MG63 (cell line): ENCODE measurements around the gene RNF213. TPM values are rescaled to one million over a fixed set of nuclear protein-coding genes. Genes with fewer than 3 reads are reported as not detected.
"Not testable (repeated sequence)": the region's sequence is repeated elsewhere in the genome, so short reads cannot be mapped to it uniquely, and the experiment has no call there.

Experiments used
- DNase-seq: peaks from one replicate; pipeline ENCODE4 v3.0.0-alpha.2; 2020
- H3K27me3 ChIP-seq: fragments of 250-450 bp; sonication (Bioruptor Pico); 2 replicates; pipeline ENCODE4 v1.5.1; 2020; ENCODE audit warnings: mild to moderate bottlenecking, moderate library complexity
- H3K36me3 ChIP-seq: fragments of 250-450 bp; sonication (Bioruptor Pico); 2 replicates; pipeline ENCODE4 v1.5.1; 2020; ENCODE audit warnings: mild to moderate bottlenecking, moderate library complexity
- H3K4me3 ChIP-seq: fragments of 250-450 bp; sonication (Bioruptor Pico); 2 replicates; pipeline ENCODE4 v1.5.1; 2020; ENCODE audit warnings: mild to moderate bottlenecking, moderate library complexity
- H3K9me3 ChIP-seq: fragments of 250-450 bp; sonication (Bioruptor Pico); 2 replicates; pipeline ENCODE4 v1.5.1; 2020; ENCODE audit warnings: mild to moderate bottlenecking, moderate library complexity
- total RNA-seq: library from RNA; depleted of rRNA; stranded (reverse); fragments of >200 nt; shearing (Covaris generic); gene quantifications from 2 replicates; pipeline ENCODE4 v1.2.3, GENCODE V29; 2014; ENCODE audit warnings: low replicate concordance

Gene RNF213
- total RNA-seq, 1 experiment from 2014 or later, result 22.5 TPM

GRCh38 chr17:80388601-80389000, 127.9 kb downstream of the RNF213 start:
- no peak for DNase-seq
- no peaks in the 10 kb centered on the region for H3K27me3 ChIP-seq
- peaks cover 82% of the 10 kb centered on the region for H3K36me3 ChIP-seq
- no peak overlapping the region for H3K4me3 ChIP-seq
- no peaks in the 10 kb centered on the region for H3K9me3 ChIP-seq

- DNase-seq, result no peak
- Histone ChIP-seq H3K27me3 (no peaks in the 10 kb centered on the region), H3K36me3 (peaks cover 81% of the 10 kb centered on the region), H3K4me3 (no peak overlapping the region), H3K9me3 (no peaks in the 10 kb centered on the region)
Measured at GRCh38 chr17:80389011-80389995, 128.7 kb downstream of the RNF213 start.

- peaks cover 57% of the 10 kb centered on the region for H3K36me3 ChIP-seq
- DNase-seq, result no peak
- no peaks in the 10 kb centered on the region for H3K9me3 ChIP-seq
- H3K27me3 ChIP-seq, result no peaks in the 10 kb centered on the region
- H3K4me3 ChIP-seq, result no peak overlapping the region
Measured at GRCh38 chr17:80393241-80393890, 132.7 kb downstream of the RNF213 start.

GRCh38 chr17:80393961-80394360, 133.3 kb downstream of the RNF213 start:
- H3K9me3 ChIP-seq, result no peaks in the 10 kb centered on the region
- no peak overlapping the region for H3K4me3 ChIP-seq
- H3K36me3 ChIP-seq, result peaks cover 51% of the 10 kb centered on the region
- DNase-seq, result no peak
- H3K27me3 ChIP-seq, result no peaks in the 10 kb centered on the region

GRCh38 chr17:80394629-80395216, 134.1 kb downstream of the RNF213 start:
- Histone ChIP-seq H3K9me3 (no peaks in the 10 kb centered on the region), H3K36me3 (peaks cover 43% of the 10 kb centered on the region), H3K27me3 (no peaks in the 10 kb centered on the region), H3K4me3 (no peak overlapping the region)
- DNase-seq, result no peak

GRCh38 chr17:80395402-80396151, 134.9 kb downstream of the RNF213 start:
- Histone ChIP-seq H3K27me3 (no peaks in the 10 kb centered on the region), H3K36me3 (peaks cover 35% of the 10 kb centered on the region), H3K9me3 (no peaks in the 10 kb centered on the region), H3K4me3 (no peak overlapping the region)
- DNase-seq, result no peak

- no peaks in the 10 kb centered on the region for H3K9me3 ChIP-seq
- DNase-seq, result no peak
- no peak overlapping the region for H3K4me3 ChIP-seq
- H3K27me3 ChIP-seq, result no peaks in the 10 kb centered on the region
- H3K36me3 ChIP-seq, result peaks cover 27% of the 10 kb centered on the region
Measured at GRCh38 chr17:80396157-80397033, 135.7 kb downstream of the RNF213 start.

GRCh38 chr17:80397034-80397387, 136.4 kb downstream of the RNF213 start:
- Histone ChIP-seq H3K36me3 (peaks cover 22% of the 10 kb centered on the region), H3K9me3 (no peaks in the 10 kb centered on the region), H3K27me3 (no peaks in the 10 kb centered on the region), H3K4me3 (no peak overlapping the region)
- no peak for DNase-seq

GRCh38 chr17:80397686-80398085, 137.0 kb downstream of the RNF213 start:
- H3K4me3 ChIP-seq, result no peak overlapping the region
- H3K9me3 ChIP-seq, result no peaks in the 10 kb centered on the region
- no peaks in the 10 kb centered on the region for H3K27me3 ChIP-seq
- no peak for DNase-seq
- peaks cover 19% of the 10 kb centered on the region for H3K36me3 ChIP-seq

GRCh38 chr17:80401086-80401485, 140.4 kb downstream of the RNF213 start:
- H3K4me3 ChIP-seq, DNase-seq, H3K27me3 ChIP-seq, H3K36me3 ChIP-seq, H3K9me3 ChIP-seq: not testable (repeated sequence)

- not testable (repeated sequence) for H3K27me3 ChIP-seq, H3K4me3 ChIP-seq, DNase-seq, H3K9me3 ChIP-seq, H3K36me3 ChIP-seq
Measured at GRCh38 chr17:80402102-80402501, 141.4 kb downstream of the RNF213 start.

- no peaks in the 10 kb centered on the region for H3K27me3 ChIP-seq
- H3K4me3 ChIP-seq, result no peak overlapping the region
- no peak for DNase-seq
- H3K9me3 ChIP-seq, result no peaks in the 10 kb centered on the region
- no peaks in the 10 kb centered on the region for H3K36me3 ChIP-seq
Measured at GRCh38 chr17:80402959-80403358, 142.3 kb downstream of the RNF213 start.

GRCh38 chr17:80406146-80406545, 145.5 kb downstream of the RNF213 start:
- no peak overlapping the region for H3K4me3 ChIP-seq
- H3K36me3 ChIP-seq, result no peaks in the 10 kb centered on the region
- DNase-seq, result no peak
- H3K27me3 ChIP-seq, result no peaks in the 10 kb centered on the region
- H3K9me3 ChIP-seq, result no peaks in the 10 kb centered on the region

GRCh38 chr17:80407917-80408316, 147.3 kb downstream of the RNF213 start:
- DNase-seq, H3K27me3 ChIP-seq, H3K36me3 ChIP-seq, H3K9me3 ChIP-seq, H3K4me3 ChIP-seq: not testable (repeated sequence)

GRCh38 chr17:80408872-80409271, 148.2 kb downstream of the RNF213 start:
- Histone ChIP-seq H3K9me3 (no peaks in the 10 kb centered on the region), H3K4me3 (no peak overlapping the region), H3K27me3 (no peaks in the 10 kb centered on the region; the same call in 1 of the 2 replicates), H3K36me3 (no peaks in the 10 kb centered on the region)
- DNase-seq, result no peak

GRCh38 chr17:80409626-80410025, 149.0 kb downstream of the RNF213 start:
- no peaks in the 10 kb centered on the region for H3K9me3 ChIP-seq
- DNase-seq, result no peak
- H3K27me3 ChIP-seq, result no peaks in the 10 kb centered on the region; the same call in 1 of the 2 replicates
- H3K36me3 ChIP-seq, result no peaks in the 10 kb centered on the region
- no peak overlapping the region for H3K4me3 ChIP-seq
